GM18951 (cell line): ENCODE measurements around the gene GAN.

Experiments
- POLR2A ChIP-seq: IDR thresholded peaks from 4 replicates; pipeline ENCODE4 v1.6.1; 2011; ENCODE audit warnings: mild to moderate bottlenecking; ENCODE audit not compliant: insufficient read length, insufficient read depth; ENCODE audit errors: extremely low read depth
- in situ Hi-C: fragments of 300-500 bp; cut with MboI; formaldehyde crosslinking; loops from one replicate; pipeline ENCODE4 v1.12.0; 2022; ENCODE audit warnings: low sequenced_read_pairs, mixed read lengths, inconsistent platforms; ENCODE audit not compliant: unreplicated experiment

GAN gene

GRCh38 chr16:81403208-81403600, 88.4 kb downstream of the GAN start:
- TF ChIP-seq POLR2A = no peak
- in situ Hi-C loops = loop anchor here (10.0 kb wide), 2 partner anchors 212 to 322 kb away; no protein-coding TSS in a partner anchor

GRCh38 chr16:81403601-81404391, 89.0 kb downstream of the GAN start:
- TF ChIP-seq POLR2A = no peak
- in situ Hi-C loops = loop anchor here (10.0 kb wide), 2 partner anchors 211 to 321 kb away; no protein-coding TSS in a partner anchor

DNA sequence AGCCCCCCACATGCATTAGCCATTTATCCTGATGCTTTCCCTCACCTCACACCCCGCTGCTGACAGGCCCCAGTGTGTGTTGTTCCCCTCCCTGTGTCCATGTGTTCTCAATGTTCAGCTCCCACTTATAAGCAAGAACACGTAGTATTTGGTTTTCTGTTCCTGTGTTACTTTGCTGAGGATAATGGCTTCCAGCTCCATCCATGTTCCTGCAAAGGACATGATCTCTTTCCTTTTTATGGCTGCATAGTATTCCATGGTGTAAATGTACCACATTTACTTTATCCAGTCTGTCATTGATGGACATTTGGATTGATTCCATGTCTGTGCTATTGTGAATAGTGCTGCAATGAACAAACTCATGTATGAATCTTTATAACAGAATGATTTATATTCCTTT, 90.2 kb downstream of the GAN start:
- in situ Hi-C loops = loop anchor here (10.0 kb wide), 2 partner anchors 210 to 320 kb away; no protein-coding TSS in a partner anchor

DNA sequence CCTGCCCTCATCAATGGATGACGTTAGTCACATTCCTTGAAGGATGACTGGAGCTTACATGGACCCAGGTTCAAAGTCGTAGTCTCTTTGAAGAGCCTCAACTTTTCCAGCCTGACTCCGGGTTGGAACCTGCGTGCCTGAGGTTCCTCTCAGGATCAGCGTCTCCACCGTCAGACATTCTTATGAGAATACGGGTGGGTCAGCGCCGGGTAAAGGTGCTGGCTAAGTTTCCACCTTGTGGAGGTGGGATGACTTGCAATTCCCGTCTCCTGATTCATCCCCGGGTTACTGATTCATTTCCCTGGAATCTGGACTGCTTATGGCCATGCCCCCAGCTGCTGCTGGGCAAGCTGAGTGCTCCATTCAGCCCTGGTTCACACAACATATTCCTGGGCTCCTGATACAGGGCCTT, 90.9 kb downstream of the GAN start:
- in situ Hi-C loops = loop anchor here (10.0 kb wide), 2 partner anchors 209 to 319 kb away; no protein-coding TSS in a partner anchor
- TF ChIP-seq POLR2A = no peak

DNA sequence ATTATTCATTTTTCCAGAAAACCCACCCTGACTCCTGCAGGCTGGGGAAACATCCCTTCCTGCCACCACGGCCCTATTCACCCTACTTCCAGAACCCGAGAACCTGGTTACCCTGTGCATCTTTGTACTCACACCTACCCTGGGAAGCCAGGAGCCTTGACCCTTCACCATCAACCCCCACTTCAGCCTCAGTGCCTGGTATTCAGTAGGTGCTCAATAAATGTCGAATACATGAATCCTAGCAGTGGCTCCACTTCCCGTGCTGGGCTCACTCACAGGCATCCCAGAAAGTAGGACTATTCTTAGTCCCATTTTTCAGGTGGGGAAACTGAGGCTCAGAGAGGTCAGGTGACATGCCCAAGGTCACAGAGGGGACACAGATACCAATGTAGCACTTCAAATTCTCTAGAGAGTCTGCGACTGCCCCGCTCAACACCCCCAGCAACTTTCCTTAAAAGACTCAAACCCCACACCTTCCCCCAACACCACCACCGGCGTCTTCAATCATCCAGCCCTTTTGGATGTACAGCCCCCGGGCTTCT, 93.7 kb downstream of the GAN start:
- TF ChIP-seq POLR2A = no peak
- in situ Hi-C loops = loop anchor here (10.0 kb wide), 2 partner anchors 206 to 316 kb away; no protein-coding TSS in a partner anchor

DNA sequence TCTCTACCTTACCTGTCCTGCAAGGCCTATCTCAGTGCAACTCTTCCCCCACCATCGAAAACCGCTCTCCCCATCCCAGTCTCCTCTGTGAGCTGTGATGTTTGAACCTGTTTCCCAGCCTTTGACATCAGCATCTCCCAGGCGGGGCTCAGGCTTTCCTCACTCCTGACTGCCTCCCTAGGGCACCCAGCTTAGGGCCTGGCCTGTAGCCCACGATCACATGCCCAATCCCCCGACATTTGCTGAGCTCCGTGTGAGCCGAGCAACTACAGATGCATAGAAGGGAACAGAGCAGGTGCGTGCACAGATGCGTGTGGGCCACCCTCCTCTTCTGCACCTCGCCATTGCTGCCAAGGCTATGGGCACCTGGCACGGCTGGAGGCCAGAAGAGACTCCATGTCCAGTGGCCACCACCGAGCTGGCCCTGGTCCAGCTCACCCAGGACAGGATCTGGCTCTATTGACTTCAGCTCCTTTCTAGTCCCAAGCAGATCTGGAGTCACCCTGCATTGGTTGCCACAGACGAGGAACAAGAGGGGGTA, 94.3 kb downstream of the GAN start:
- no peak for TF ChIP-seq POLR2A
- in situ Hi-C loops = loop anchor here (10.0 kb wide), 2 partner anchors 206 to 316 kb away; no protein-coding TSS in a partner anchor

DNA sequence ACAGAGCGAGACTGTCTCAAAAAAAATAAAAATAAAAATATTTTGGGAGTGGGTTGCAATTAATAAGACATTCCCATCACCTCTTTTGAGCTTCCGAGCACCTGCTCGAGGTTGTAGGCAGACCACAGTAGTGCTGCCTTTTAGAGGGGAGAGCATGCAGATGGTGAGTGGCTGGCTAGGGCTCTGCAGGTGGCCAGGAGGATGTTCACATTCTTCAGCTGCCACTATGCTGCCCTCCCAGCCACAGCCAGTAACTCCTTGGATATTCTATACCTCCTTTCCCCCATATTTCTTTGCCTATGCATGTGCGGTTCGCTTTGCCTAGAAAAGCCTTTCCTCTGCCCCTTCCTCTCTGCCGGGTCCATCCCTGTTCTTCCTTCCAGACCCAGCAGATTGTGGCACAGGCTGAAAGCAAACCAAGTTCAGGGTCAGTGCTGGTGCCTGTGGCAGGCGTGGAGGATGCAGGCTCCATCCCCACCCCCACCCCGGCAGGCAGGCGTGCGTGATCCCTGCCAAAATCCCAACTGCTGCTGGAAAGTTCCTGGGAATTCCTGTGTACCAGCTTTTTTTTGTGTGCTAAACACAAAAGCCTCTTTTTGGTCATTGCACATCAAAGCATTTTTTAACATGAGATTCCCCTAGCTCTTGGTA, 96.0 kb downstream of the GAN start:
- in situ Hi-C loops = no loop called here
- no peak for TF ChIP-seq POLR2A

GRCh38 chr16:81413245-81413990, 98.7 kb downstream of the GAN start:
- no peak for TF ChIP-seq POLR2A
- in situ Hi-C loops = no loop called here

- TF ChIP-seq POLR2A = no peak
- in situ Hi-C loops = no loop called here
These were observed 101.0 kb downstream of the GAN start for GRCh38 chr16:81415751-81416150.

- in situ Hi-C loops = no loop called here
- no peak for TF ChIP-seq POLR2A
These were observed 102.0 kb downstream of the GAN start for GRCh38 chr16:81416749-81417148.

- in situ Hi-C loops = no loop called here
- no peak for TF ChIP-seq POLR2A
These were observed 102.4 kb downstream of the GAN start for GRCh38 chr16:81417210-81417609.

GRCh38 chr16:81419806-81420205, 105.0 kb downstream of the GAN start:
- no peak for TF ChIP-seq POLR2A
- in situ Hi-C loops = no loop called here

DNA sequence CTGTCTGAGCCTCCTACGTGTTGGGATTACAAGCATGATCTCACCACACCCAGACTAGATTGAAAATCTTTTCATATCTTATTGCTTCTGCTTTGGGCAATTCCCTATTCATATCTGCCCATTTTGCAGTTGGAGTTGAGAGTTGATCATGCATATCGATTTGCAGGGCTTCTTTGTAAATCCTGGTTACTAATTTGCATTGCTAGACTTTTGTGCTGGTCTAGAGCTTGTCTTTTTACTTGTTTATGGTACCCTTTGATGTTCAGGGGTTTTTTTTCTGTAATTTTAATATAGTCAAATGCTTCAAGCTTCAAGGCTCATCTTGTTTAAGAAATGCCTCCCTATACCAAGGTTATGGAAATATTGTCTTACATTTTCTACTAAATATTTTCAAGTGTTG, 106.4 kb downstream of the GAN start:
- in situ Hi-C loops = no loop called here
- no peak for TF ChIP-seq POLR2A
